Keratinocyte (primary cell): Measurements from ENCODE around the gene GMFB.

Experiments used
- EZH2 ChIP-seq: IDR thresholded peaks from one replicate; pipeline ENCODE4 v1.6.1; 2012; ENCODE audit warnings: inconsistent platforms, mild to moderate bottlenecking, low read length, moderate library complexity
- TF ChIP-seq, protein P1 (sequence below), 3 experiments: IDR thresholded peaks in 1 of 3; conservative IDR thresholded peaks in 1 of 3; optimal IDR thresholded peaks in 1 of 3; 2 replicates in 2 of 3; 3 replicates in 1 of 3; pipeline versions ENCODE3 to v1.5.1; 2011; ENCODE audit warnings: low read length in 3 of 3, mild to moderate bottlenecking in 3 of 3, moderate library complexity in 2 of 3, control low read depth in 1 of 3, inconsistent platforms in 1 of 3; ENCODE audit not compliant: insufficient read depth in 2 of 3; ENCODE audit errors: extremely low read depth in 1 of 3

DNA sequence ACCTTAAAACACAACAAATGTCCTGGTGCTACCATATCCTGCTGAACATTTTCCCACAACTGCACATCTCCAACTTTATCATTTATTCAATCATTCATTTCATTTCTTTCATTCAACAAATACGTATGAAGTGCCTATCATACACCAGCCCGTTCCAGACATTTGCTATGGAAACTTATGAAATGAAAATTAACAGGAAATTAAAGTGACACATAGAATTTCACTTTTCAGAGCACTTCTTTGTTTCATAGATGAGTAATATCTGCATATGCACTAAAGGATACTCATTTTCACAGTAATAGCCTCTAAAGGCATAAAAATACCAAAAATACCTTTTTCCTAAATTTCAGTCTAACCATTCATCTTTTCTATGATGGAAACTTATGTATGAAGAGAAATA is 60.3 kb downstream of the GMFB start:
- TF ChIP-seq, protein P1, sequence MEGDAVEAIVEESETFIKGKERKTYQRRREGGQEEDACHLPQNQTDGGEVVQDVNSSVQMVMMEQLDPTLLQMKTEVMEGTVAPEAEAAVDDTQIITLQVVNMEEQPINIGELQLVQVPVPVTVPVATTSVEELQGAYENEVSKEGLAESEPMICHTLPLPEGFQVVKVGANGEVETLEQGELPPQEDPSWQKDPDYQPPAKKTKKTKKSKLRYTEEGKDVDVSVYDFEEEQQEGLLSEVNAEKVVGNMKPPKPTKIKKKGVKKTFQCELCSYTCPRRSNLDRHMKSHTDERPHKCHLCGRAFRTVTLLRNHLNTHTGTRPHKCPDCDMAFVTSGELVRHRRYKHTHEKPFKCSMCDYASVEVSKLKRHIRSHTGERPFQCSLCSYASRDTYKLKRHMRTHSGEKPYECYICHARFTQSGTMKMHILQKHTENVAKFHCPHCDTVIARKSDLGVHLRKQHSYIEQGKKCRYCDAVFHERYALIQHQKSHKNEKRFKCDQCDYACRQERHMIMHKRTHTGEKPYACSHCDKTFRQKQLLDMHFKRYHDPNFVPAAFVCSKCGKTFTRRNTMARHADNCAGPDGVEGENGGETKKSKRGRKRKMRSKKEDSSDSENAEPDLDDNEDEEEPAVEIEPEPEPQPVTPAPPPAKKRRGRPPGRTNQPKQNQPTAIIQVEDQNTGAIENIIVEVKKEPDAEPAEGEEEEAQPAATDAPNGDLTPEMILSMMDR (optimal IDR thresholded peaks at IDR 0.05 in 1 of 3, IDR thresholded peaks at IDR 0.05 in 1 of 3, conservative IDR thresholded peaks at IDR 0.05 in 1 of 3; ENCODE audit: extremely low read depth in 1 of 3, insufficient read depth in 2 of 3, low read length in 3 of 3) = no peak
- no peak for TF ChIP-seq EZH2
